ENCODE results near the gene VTA1. TPM values are rescaled to one million over a fixed set of nuclear protein-coding genes. Genes with fewer than 3 reads are reported as not detected.

Gene VTA1
- total RNA-seq, 4 donors from 2014 or later, result 25.7 to 37.9 (median 28.2) TPM

- intact Hi-C loops (cut with DNase I), result no loop called here
- TF ChIP-seq POLR2AphosphoS5 (IDR thresholded peaks at IDR 0.05) (no peak), EP300 (IDR thresholded peaks at IDR 0.05) (no peak), CTCF (IDR thresholded peaks at IDR 0.05) (no peak), POLR2A (IDR thresholded peaks at IDR 0.05; ENCODE audit: low read depth) (no peak)
- H3K27me3 ChIP-seq, result no peaks in the 10 kb centered on the region
- H3K9me3 ChIP-seq, result no peaks in the 10 kb centered on the region
- no peaks in the 10 kb centered on the region for H3K4me1 ChIP-seq
- H3K36me3 ChIP-seq, result peaks cover 5 to 34% (median 17%) of the 10 kb centered on the region in 4 donors
- H3K4me3 ChIP-seq, result no peak overlapping the region
- no peak overlapping the region for H3K27ac ChIP-seq (replicated peaks in 1 of 4)
- DNase-seq (ENCODE audit: extremely low spot score), result no peak
Measured at GRCh38 chr6:142178129-142178528, 31.1 kb downstream of the VTA1 start.

GRCh38 chr6:142182004-142182403 lies 34.9 kb downstream of the VTA1 start:
- Histone ChIP-seq H3K27me3 (no peaks in the 10 kb centered on the region), H3K36me3 (peaks cover 0 to 9% (median 4%) of the 10 kb centered on the region in 4 donors), H3K27ac (replicated peaks in 1 of 4) (no peak overlapping the region), H3K9me3 (no peaks in the 10 kb centered on the region), H3K4me1 (peaks cover 4 to 7% (median 5%) of the 10 kb centered on the region in 4 donors), H3K4me3 (no peak overlapping the region)
- no peak for DNase-seq (ENCODE audit: extremely low spot score)
- intact Hi-C loops (cut with DNase I), result no loop called here
- no peak for TF ChIP-seq CTCF (IDR thresholded peaks at IDR 0.05)
- no peak for TF ChIP-seq EP300 (IDR thresholded peaks at IDR 0.05)
- TF ChIP-seq POLR2AphosphoS5 (IDR thresholded peaks at IDR 0.05), result no peak
- no peak for TF ChIP-seq POLR2A (IDR thresholded peaks at IDR 0.05; ENCODE audit: low read depth)

- no peak for DNase-seq (ENCODE audit: extremely low spot score)
- WGBS, result 92% methylated on average over 1 of the region's 1 CpG
- peaks cover 0 to 6% (median under 1%) of the 10 kb centered on the region in 4 donors for H3K36me3 ChIP-seq
- no peaks in the 10 kb centered on the region for H3K9me3 ChIP-seq
- H3K4me1 ChIP-seq, result peaks cover 6 to 11% (median 10%) of the 10 kb centered on the region in 4 donors
- intact Hi-C loops (cut with DNase I), result no loop called here
- no peak for TF ChIP-seq POLR2A (IDR thresholded peaks at IDR 0.05; ENCODE audit: low read depth)
- TF ChIP-seq POLR2AphosphoS5 (IDR thresholded peaks at IDR 0.05), result no peak
- no peak for TF ChIP-seq EP300 (IDR thresholded peaks at IDR 0.05)
- TF ChIP-seq CTCF (IDR thresholded peaks at IDR 0.05), result no peak
- no peak overlapping the region for H3K27ac ChIP-seq (replicated peaks in 1 of 4)
- H3K27me3 ChIP-seq, result no peaks in the 10 kb centered on the region
- H3K4me3 ChIP-seq, result no peak overlapping the region
Measured at GRCh38 chr6:142183351-142183750, 36.3 kb downstream of the VTA1 start.

- Histone ChIP-seq H3K4me3 (no peak overlapping the region), H3K36me3 (peaks cover 0 to 3% (median under 1%) of the 10 kb centered on the region in 4 donors), H3K4me1 (peaks cover 6 to 11% (median 10%) of the 10 kb centered on the region in 4 donors), H3K27ac (replicated peaks in 1 of 4) (no peak overlapping the region), H3K9me3 (no peaks in the 10 kb centered on the region), H3K27me3 (no peaks in the 10 kb centered on the region)
- DNase-seq (ENCODE audit: extremely low spot score), result no peak
- intact Hi-C loops (cut with DNase I), result no loop called here
- TF ChIP-seq EP300 (IDR thresholded peaks at IDR 0.05) (no peak), CTCF (IDR thresholded peaks at IDR 0.05) (no peak), POLR2A (IDR thresholded peaks at IDR 0.05; ENCODE audit: low read depth) (no peak), POLR2AphosphoS5 (IDR thresholded peaks at IDR 0.05) (no peak)
- WGBS, result 88% methylated on average over 2 of the region's 2 CpGs
Measured at GRCh38 chr6:142184307-142184706, 37.2 kb downstream of the VTA1 start.

GRCh38 chr6:142185641-142186040 lies 38.6 kb downstream of the VTA1 start:
- intact Hi-C loops (cut with DNase I), result no loop called here

More at GRCh38 chr6:142185641-142186040, 38.6 kb downstream of the VTA1 start:
- no peaks in the 10 kb centered on the region for H3K27me3 ChIP-seq
- H3K4me3 ChIP-seq, result no peak overlapping the region
- H3K27ac ChIP-seq (replicated peaks in 1 of 4), result no peak overlapping the region
- TF ChIP-seq EP300 (IDR thresholded peaks at IDR 0.05), result no peak
- no peak for TF ChIP-seq POLR2A (IDR thresholded peaks at IDR 0.05; ENCODE audit: low read depth)
- no peak for TF ChIP-seq CTCF (IDR thresholded peaks at IDR 0.05)
- TF ChIP-seq POLR2AphosphoS5 (IDR thresholded peaks at IDR 0.05), result no peak
- H3K9me3 ChIP-seq, result no peaks in the 10 kb centered on the region
- 97% methylated on average over 1 of the region's 1 CpG for WGBS
- H3K4me1 ChIP-seq, result peaks cover 6 to 11% (median 10%) of the 10 kb centered on the region in 4 donors
- H3K36me3 ChIP-seq, result peaks cover 0 to 16% (median 8%) of the 10 kb centered on the region in 4 donors
- no peak for DNase-seq (ENCODE audit: extremely low spot score)

Data from esophagus muscularis mucosa (tissue), 4 donors.